Right renal pelvis (tissue), 4 donors: Measurements from ENCODE around the gene SHC3. TPM values are rescaled to one million over a fixed set of nuclear protein-coding genes. Genes with fewer than 3 reads are reported as not detected.

ENCODE experiments used
- DNase-seq, 4 donors: peaks; one replicate each; pipeline ENCODE4 v3.0.0-alpha.2; 2013; ENCODE audit warnings: low read depth in 4 of 4, low spot score in 3 of 4, missing footprints in 1 of 4
- polyA plus RNA-seq, 4 donors: library from polyadenylated mRNA; unstranded; fragments of 120-200 nt; gene quantifications; one replicate each; pipeline ENCODE4 v1.2.1, GENCODE V29; 2013; ENCODE audit not compliant: insufficient read length in 4 of 4

Gene SHC3
- polyA plus RNA-seq, 4 donors, result 2.1 to 3.2 (median 2.5) TPM

GRCh38 chr9:89060790-89061189 lies 117.8 kb downstream of the SHC3 start:
- no peak for DNase-seq

- DNase-seq, result no peak
Measured at GRCh38 chr9:89059925-89060506, 118.6 kb downstream of the SHC3 start.

GRCh38 chr9:89058906-89059305 lies 119.7 kb downstream of the SHC3 start:
- no peak for DNase-seq

- no peak for DNase-seq
Measured at GRCh38 chr9:89054865-89055495, 123.6 kb downstream of the SHC3 start.

GRCh38 chr9:89053301-89053700 lies 125.3 kb downstream of the SHC3 start:
- no peak for DNase-seq

GRCh38 chr9:89052470-89053097 lies 126.0 kb downstream of the SHC3 start:
- DNase-seq, result no peak

- no peak for DNase-seq
Measured at GRCh38 chr9:89051421-89052025, 127.1 kb downstream of the SHC3 start.

- no peak for DNase-seq
Measured at GRCh38 chr9:89049646-89050045, 129.0 kb downstream of the SHC3 start.

- DNase-seq, result no peak
Measured at GRCh38 chr9:89048616-89049015, 130.0 kb downstream of the SHC3 start.

GRCh38 chr9:89047667-89048066 lies 131.0 kb downstream of the SHC3 start:
- no peak for DNase-seq

GRCh38 chr9:89046832-89047231 lies 131.8 kb downstream of the SHC3 start:
- DNase-seq, result no peak

GRCh38 chr9:89044881-89045280 lies 133.7 kb downstream of the SHC3 start:
- no peak for DNase-seq

- no peak for DNase-seq
Measured at GRCh38 chr9:89044104-89044503, 134.5 kb downstream of the SHC3 start.

GRCh38 chr9:89042984-89043383 lies 135.6 kb downstream of the SHC3 start:
- DNase-seq, result no peak

GRCh38 chr9:89039664-89040063 lies 139.0 kb downstream of the SHC3 start:
- no peak for DNase-seq

GRCh38 chr9:89039104-89039465 lies 139.5 kb downstream of the SHC3 start:
- no peak for DNase-seq

GRCh38 chr9:89038382-89039103 lies 140.1 kb downstream of the SHC3 start:
- no peak for DNase-seq

- no peak for DNase-seq
Measured at GRCh38 chr9:89037891-89038290, 140.7 kb downstream of the SHC3 start.

- DNase-seq, result no peak
Measured at GRCh38 chr9:89037346-89037745, 141.3 kb downstream of the SHC3 start.

- DNase-seq, result no peak
Measured at GRCh38 chr9:89036891-89037290, 141.7 kb downstream of the SHC3 start.

GRCh38 chr9:89036383-89036782 lies 142.2 kb downstream of the SHC3 start:
- no peak for DNase-seq
